Measurements from ENCODE around the gene TUNAR. TPM values are rescaled to one million over a fixed set of nuclear protein-coding genes. Genes with fewer than 3 reads are reported as not detected.

The TUNAR gene
- total RNA-seq, 2 experiments from 2014 or later, result 0.17 to 0.54 TPM

DNA sequence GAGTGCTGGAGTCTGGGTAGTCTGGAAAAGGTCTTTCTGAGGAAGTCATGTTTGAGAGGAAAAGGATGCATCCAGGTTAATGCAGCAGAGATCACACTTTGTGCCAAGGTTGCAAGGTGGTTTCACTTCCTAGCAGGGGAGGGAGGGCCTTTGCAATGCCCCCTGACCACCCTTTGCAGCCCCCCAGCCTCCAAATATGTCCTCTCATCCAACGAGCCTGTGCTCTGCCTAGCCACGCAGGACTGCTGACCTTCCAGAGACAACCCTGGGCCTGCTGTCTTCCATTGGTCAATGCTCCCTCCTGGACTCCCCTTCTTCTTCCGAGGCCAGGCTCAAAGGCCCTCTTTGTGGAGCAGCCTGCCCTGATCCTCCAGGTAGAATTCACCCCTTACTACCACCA, 47.3 kb upstream of the TUNAR start:
- DNase-seq (ENCODE audit: low spot score), result no peak
- H3K36me3 ChIP-seq (ENCODE audit: insufficient read depth, low read length), result no peaks in the 10 kb centered on the region
- H3K4me1 ChIP-seq (ENCODE audit: insufficient read depth, low read length, poor library complexity, severe bottlenecking), result no peaks in the 10 kb centered on the region
- no peaks in the 10 kb centered on the region for H3K9me2 ChIP-seq (ENCODE audit: insufficient read depth, low read length)
- ChIA-PET CTCF (ENCODE audit: unreplicated experiment) (no interaction called here), POLR2A (no interaction called here)
- H4K20me1 ChIP-seq (ENCODE audit: insufficient read depth, low read length), result no peaks in the 10 kb centered on the region
- intact Hi-C loops (cut with micrococcal nuclease; ENCODE audit: unreplicated experiment), result no loop called here
- H3K9me3 ChIP-seq (ENCODE audit: low read length), result no peaks in the 10 kb centered on the region
- BruUV-seq (replicated peaks), result no TSS peak
- no peak overlapping the region for H3K27ac ChIP-seq (ENCODE audit: low read depth, low read length, poor library complexity, severe bottlenecking)
- TF ChIP-seq, protein P1, sequence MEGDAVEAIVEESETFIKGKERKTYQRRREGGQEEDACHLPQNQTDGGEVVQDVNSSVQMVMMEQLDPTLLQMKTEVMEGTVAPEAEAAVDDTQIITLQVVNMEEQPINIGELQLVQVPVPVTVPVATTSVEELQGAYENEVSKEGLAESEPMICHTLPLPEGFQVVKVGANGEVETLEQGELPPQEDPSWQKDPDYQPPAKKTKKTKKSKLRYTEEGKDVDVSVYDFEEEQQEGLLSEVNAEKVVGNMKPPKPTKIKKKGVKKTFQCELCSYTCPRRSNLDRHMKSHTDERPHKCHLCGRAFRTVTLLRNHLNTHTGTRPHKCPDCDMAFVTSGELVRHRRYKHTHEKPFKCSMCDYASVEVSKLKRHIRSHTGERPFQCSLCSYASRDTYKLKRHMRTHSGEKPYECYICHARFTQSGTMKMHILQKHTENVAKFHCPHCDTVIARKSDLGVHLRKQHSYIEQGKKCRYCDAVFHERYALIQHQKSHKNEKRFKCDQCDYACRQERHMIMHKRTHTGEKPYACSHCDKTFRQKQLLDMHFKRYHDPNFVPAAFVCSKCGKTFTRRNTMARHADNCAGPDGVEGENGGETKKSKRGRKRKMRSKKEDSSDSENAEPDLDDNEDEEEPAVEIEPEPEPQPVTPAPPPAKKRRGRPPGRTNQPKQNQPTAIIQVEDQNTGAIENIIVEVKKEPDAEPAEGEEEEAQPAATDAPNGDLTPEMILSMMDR (conservative IDR thresholded peaks at IDR 0.05; ENCODE audit: low read length), result no peak
- no peak for TF ChIP-seq EZH2phosphoT487 (IDR thresholded peaks at IDR 0.05; ENCODE audit: borderline replicate concordance, low read depth, low read length)
- no peak overlapping the region for H3K4me3 ChIP-seq (ENCODE audit: low read depth, low read length, poor library complexity, severe bottlenecking)
- no peak overlapping the region for H3K4me2 ChIP-seq (ENCODE audit: low read length)
- H2AFZ ChIP-seq (ENCODE audit: low read length), result no peak overlapping the region
- H3K79me2 ChIP-seq (ENCODE audit: insufficient read depth, low read depth, low read length), result no peaks in the 10 kb centered on the region

DNA sequence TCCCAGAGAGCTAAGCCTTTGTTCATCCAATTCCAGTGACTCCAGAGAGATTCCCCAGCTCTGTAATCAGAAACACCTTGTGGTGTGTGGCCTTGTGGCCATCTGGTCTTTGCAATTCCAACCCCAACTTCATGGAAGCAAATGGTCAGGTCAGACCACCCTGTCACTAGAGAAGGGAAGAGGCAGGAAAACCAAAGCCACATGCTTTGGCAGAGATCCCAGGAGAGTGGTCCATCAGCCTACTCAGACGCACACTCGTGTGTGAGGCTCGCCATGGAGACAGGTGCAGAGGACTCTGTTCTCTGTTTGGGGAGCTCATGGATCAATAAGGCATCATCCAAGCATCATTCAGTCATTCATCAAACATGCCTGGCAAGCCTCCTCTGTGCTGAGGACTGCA, 46.2 kb upstream of the TUNAR start:
- TF ChIP-seq EZH2phosphoT487 (IDR thresholded peaks at IDR 0.05; ENCODE audit: borderline replicate concordance, low read depth, low read length), result no peak
- TF ChIP-seq, protein P1 (conservative IDR thresholded peaks at IDR 0.05; ENCODE audit: low read length), result no peak
- Histone ChIP-seq H4K20me1 (ENCODE audit: insufficient read depth, low read length) (no peaks in the 10 kb centered on the region), H3K4me2 (ENCODE audit: low read length) (no peak overlapping the region), H3K27ac (ENCODE audit: low read depth, low read length, poor library complexity, severe bottlenecking) (no peak overlapping the region), H3K4me1 (ENCODE audit: insufficient read depth, low read length, poor library complexity, severe bottlenecking) (peaks cover 5% of the 10 kb centered on the region), H3K79me2 (ENCODE audit: insufficient read depth, low read depth, low read length) (no peaks in the 10 kb centered on the region), H3K4me3 (ENCODE audit: low read depth, low read length, poor library complexity, severe bottlenecking) (no peak overlapping the region), H2AFZ (ENCODE audit: low read length) (no peak overlapping the region), H3K9me2 (ENCODE audit: insufficient read depth, low read length) (no peaks in the 10 kb centered on the region), H3K36me3 (ENCODE audit: insufficient read depth, low read length) (no peaks in the 10 kb centered on the region), H3K9me3 (ENCODE audit: low read length) (no peaks in the 10 kb centered on the region)
- no peak for DNase-seq (ENCODE audit: low spot score)
- intact Hi-C loops (cut with micrococcal nuclease; ENCODE audit: unreplicated experiment), result no loop called here
- CTCF ChIA-PET (ENCODE audit: unreplicated experiment), result no interaction called here
- no TSS peak for BruUV-seq (replicated peaks)
- POLR2A ChIA-PET, result interaction anchor here (0.6 to 0.7 kb wide), 2 partner anchors 11 to 675 kb away, joined by 3 read pairs; no protein-coding TSS in a partner anchor

DNA sequence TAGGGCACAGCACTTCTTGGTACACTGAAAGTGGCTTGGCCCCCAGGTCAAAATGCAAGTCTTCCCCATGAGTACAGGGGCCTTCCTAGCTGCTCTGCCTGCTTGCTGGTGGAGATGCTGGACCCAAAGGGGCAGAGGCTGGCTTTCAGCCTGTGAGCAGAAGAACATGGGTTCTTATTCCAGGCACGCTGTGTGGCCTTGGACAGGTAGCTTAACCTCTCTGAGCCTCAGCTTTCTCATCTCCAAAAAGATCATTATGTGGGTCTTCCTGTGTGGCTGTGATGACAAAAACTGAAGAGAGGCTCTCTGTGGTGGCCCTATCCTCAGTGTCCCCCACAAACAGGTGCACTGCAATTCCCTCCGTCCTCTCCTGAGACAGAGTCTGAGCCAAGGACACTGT, 45.6 kb upstream of the TUNAR start:
- POLR2A ChIA-PET, result interaction anchor here (0.6 kb wide), 1 partner anchor 11 kb away, joined by 3 read pairs; no protein-coding TSS in a partner anchor
- intact Hi-C loops (cut with micrococcal nuclease; ENCODE audit: unreplicated experiment), result no loop called here
- no peak overlapping the region for H3K4me3 ChIP-seq (ENCODE audit: low read depth, low read length, poor library complexity, severe bottlenecking)
- H3K36me3 ChIP-seq (ENCODE audit: insufficient read depth, low read length), result no peaks in the 10 kb centered on the region
- no peak overlapping the region for H2AFZ ChIP-seq (ENCODE audit: low read length)
- no peaks in the 10 kb centered on the region for H3K9me3 ChIP-seq (ENCODE audit: low read length)
- no peak overlapping the region for H3K4me2 ChIP-seq (ENCODE audit: low read length)
- peaks cover 6% of the 10 kb centered on the region for H3K4me1 ChIP-seq (ENCODE audit: insufficient read depth, low read length, poor library complexity, severe bottlenecking)
- H3K9me2 ChIP-seq (ENCODE audit: insufficient read depth, low read length), result no peaks in the 10 kb centered on the region
- no peak overlapping the region for H3K27ac ChIP-seq (ENCODE audit: low read depth, low read length, poor library complexity, severe bottlenecking)
- H4K20me1 ChIP-seq (ENCODE audit: insufficient read depth, low read length), result no peaks in the 10 kb centered on the region
- no peak for DNase-seq (ENCODE audit: low spot score)
- no peaks in the 10 kb centered on the region for H3K79me2 ChIP-seq (ENCODE audit: insufficient read depth, low read depth, low read length)
- BruUV-seq (replicated peaks), result no TSS peak
- TF ChIP-seq, protein P1 (conservative IDR thresholded peaks at IDR 0.05; ENCODE audit: low read length), result no peak
- CTCF ChIA-PET (ENCODE audit: unreplicated experiment), result no interaction called here

Measured in OCI-LY7 (cell line).